Endothelial cell of umbilical vein (primary cell): ENCODE results near the gene PGR. TPM values are rescaled to one million over a fixed set of nuclear protein-coding genes. Genes with fewer than 3 reads are reported as not detected.

Experiments used
- BruUV-seq: library from RNA; stranded (reverse); fragments of 400-500 nt; replicated peaks from 2 replicates; lab custom pipeline; 2021; lab: Mats Ljungman, UMichigan
- CTCF ChIA-PET: fragments of 300-600, 350-600 bp; sonication (Branson Sonifier 250); formaldehyde crosslinking; loops from one replicate; lab custom pipeline; 2021; ENCODE audit warnings: antibody characterized with exemption, inconsistent platforms; lab: Charles Lee
- POLR2A ChIA-PET: fragments of 300-600, 350-600 bp; sonication (Branson Sonifier 250); formaldehyde crosslinking; loops from one replicate; lab custom pipeline; 2021; ENCODE audit warnings: antibody characterized with exemption, inconsistent platforms; lab: Charles Lee
- DNase-seq: peaks from one replicate; pipeline ENCODE4 v3.0.0-alpha.2; 2011; ENCODE audit warnings: low read depth, low spot score
- FAIRE-seq: peaks from 2 replicates; lab custom pipeline; 2011; peaks lifted over from hg19 to GRCh38; lab: Jason Lieb, UNC
- H2AFZ ChIP-seq: 2 replicates; pipeline ENCODE4 v1.6.0; 2012; ENCODE audit warnings: low read depth, low read length, control low read depth, inconsistent platforms
- H3K27ac ChIP-seq: 2 replicates; pipeline ENCODE4 v1.5.1; 2011; ENCODE audit warnings: low read depth, mild to moderate bottlenecking, control low read depth, low read length, moderate library complexity; ENCODE audit not compliant: insufficient read depth
- H3K27me3 ChIP-seq, 2 experiments: 2 replicates each; pipeline versions ENCODE4 v1.6.0 to v1.6.1; 2011; ENCODE audit warnings: low read length in 2 of 2, mixed read lengths in 1 of 2; ENCODE audit not compliant: control insufficient read depth in 2 of 2, insufficient read depth in 2 of 2
- H3K36me3 ChIP-seq, 2 experiments: 2 replicates in 1 of 2; 3 replicates in 1 of 2; pipeline ENCODE4 v1.5.1; 2011; ENCODE audit warnings: low read length in 2 of 2, mild to moderate bottlenecking in 1 of 2, moderate library complexity in 1 of 2; ENCODE audit not compliant: control insufficient read depth in 2 of 2, insufficient read depth in 2 of 2; ENCODE audit errors: extremely low read depth in 1 of 2
- H3K4me1 ChIP-seq: 3 replicates; pipeline ENCODE4 v1.5.1; 2011; ENCODE audit warnings: mild to moderate bottlenecking, low read length; ENCODE audit not compliant: control insufficient read depth, insufficient read depth; ENCODE audit errors: extremely low read depth
- H3K4me2 ChIP-seq: 2 replicates; pipeline ENCODE4 v1.6.1; 2011; ENCODE audit warnings: low read length, control low read depth, mixed read lengths; ENCODE audit not compliant: insufficient read depth
- H3K4me3 ChIP-seq, 3 experiments: fragments of 200-600 bp in 1 of 3; sonication (generic), shearing (Covaris generic) in 1 of 3; replicated peaks in 1 of 3; 2 replicates each; pipeline ENCODE4 v1.5.1; 2011 to 2016; ENCODE audit warnings: control low read depth in 3 of 3, low read length in 3 of 3, mild to moderate bottlenecking in 2 of 3, inconsistent platforms in 1 of 3, low read depth in 1 of 3, moderate library complexity in 1 of 3; ENCODE audit not compliant: insufficient read depth in 1 of 3
- H3K79me2 ChIP-seq: 2 replicates; pipeline ENCODE4 v1.6.0; 2012; ENCODE audit warnings: low read length, inconsistent platforms; ENCODE audit not compliant: control insufficient read depth, insufficient read depth
- H3K9ac ChIP-seq: replicated peaks from 2 replicates; pipeline ENCODE3; 2011; ENCODE audit warnings: low read length, control low read depth; ENCODE audit not compliant: insufficient read depth; ENCODE audit errors: extremely low read depth
- H3K9me1 ChIP-seq: replicated peaks from 3 replicates; pipeline ENCODE4 v1.6.0; 2011; ENCODE audit warnings: mild to moderate bottlenecking, low read length; ENCODE audit not compliant: control insufficient read depth, insufficient read depth; ENCODE audit errors: extremely low read depth
- H3K9me3 ChIP-seq: replicated peaks from 2 replicates; pipeline ENCODE4 v1.5.1; 2012; ENCODE audit warnings: low read length, inconsistent platforms; ENCODE audit not compliant: control insufficient read depth, insufficient read depth
- H4K20me1 ChIP-seq: replicated peaks from 2 replicates; pipeline ENCODE3; 2011; ENCODE audit warnings: mild to moderate bottlenecking, low read length; ENCODE audit not compliant: control insufficient read depth, insufficient read depth; ENCODE audit errors: extremely low read depth
- CTCF ChIP-seq, 2 donors: IDR thresholded peaks; 1 replicate in 1 of 2; 2 replicates in 1 of 2; pipeline ENCODE4 v1.5.1; 2011; ENCODE audit warnings: low read length in 2 of 2, mild to moderate bottlenecking in 2 of 2, moderate library complexity in 2 of 2, control low read depth in 1 of 2, inconsistent platforms in 1 of 2, low read depth in 1 of 2; ENCODE audit not compliant: insufficient read depth in 1 of 2; ENCODE audit errors: extremely low read depth in 1 of 2
- EZH2 ChIP-seq: IDR thresholded peaks from 2 replicates; pipeline ENCODE4 v1.6.1; 2012; ENCODE audit warnings: borderline replicate concordance, low read depth, mild to moderate bottlenecking, moderate library complexity, low read length, inconsistent platforms; ENCODE audit not compliant: severe bottlenecking
- FOS ChIP-seq: IDR thresholded peaks from 2 replicates; pipeline ENCODE4 v1.6.1; 2011; ENCODE audit warnings: mild to moderate bottlenecking, low read length, moderate library complexity, borderline replicate concordance; ENCODE audit not compliant: insufficient read depth
- GATA2 ChIP-seq: IDR thresholded peaks from 2 replicates; pipeline ENCODE4 v1.7.0; 2011; ENCODE audit warnings: low read depth, mild to moderate bottlenecking, moderate library complexity, mixed read lengths, low read length; ENCODE audit not compliant: insufficient read length, insufficient read depth
- JUN ChIP-seq: IDR thresholded peaks from 2 replicates; pipeline ENCODE4 v1.6.1; 2011; ENCODE audit warnings: borderline replicate concordance, low read depth; ENCODE audit not compliant: insufficient read length, insufficient read depth
- MAX ChIP-seq: IDR thresholded peaks from 2 replicates; pipeline ENCODE4 v1.6.1; 2011; ENCODE audit not compliant: insufficient read depth, insufficient read length
- MYC ChIP-seq: IDR thresholded peaks from one replicate; pipeline ENCODE4 v1.6.1; 2011; ENCODE audit warnings: mild to moderate bottlenecking, low read depth, low read length
- POLR2A ChIP-seq: IDR thresholded peaks from 2 replicates; pipeline ENCODE4 v1.6.1; 2012; ENCODE audit warnings: low read depth, mild to moderate bottlenecking, control low read depth, low read length
- POLR2AphosphoS5 ChIP-seq: IDR thresholded peaks from 2 replicates; pipeline ENCODE4 v1.6.1; 2012; ENCODE audit warnings: low read depth, mild to moderate bottlenecking, control low read depth, low read length, moderate library complexity; ENCODE audit not compliant: insufficient read depth
- dilution Hi-C: fragments of 300-500 bp; cut with MboI; formaldehyde crosslinking; loops from one replicate; pipeline ENCODE4 v1.15.0; 2019; ENCODE audit warnings: low sequenced_read_pairs; ENCODE audit not compliant: extremely low pct_ligation_motif_present
- intact Hi-C: fragments of 100-400 bp; cut with micrococcal nuclease; formaldehyde crosslinking; loops from one replicate; pipeline ENCODE4 v1.10.0; 2022
- polyA plus RNA-seq, 4 experiments: library from polyadenylated mRNA; depleted of rRNA in 3 of 4; stranded (reverse) in 3 of 4; unstranded in 1 of 4; fragments of >200 nt; gene quantifications; 2 replicates each; pipeline versions ENCODE4 v1.2.1 to v1.2.3, GENCODE V29; 2011 to 2012; ENCODE audit warnings: missing spikeins in 1 of 4
- total RNA-seq: library from RNA; stranded (reverse); gene quantifications from 2 replicates; pipeline ENCODE4 v1.2.3, GENCODE V29; 2021

Gene PGR
- total and polyA plus RNA-seq, 2 donors (not counting 3 experiments of a cell fraction or from before 2014, with no cell fraction given) = not detected

GRCh38 chr11:101059331-101059730, 70.3 kb downstream of the PGR start:
- dilution Hi-C loops = no loop called here
- no TSS peak for BruUV-seq
- H3K79me2 ChIP-seq = no peaks in the 10 kb centered on the region
- H4K20me1 ChIP-seq = no peaks in the 10 kb centered on the region
- H3K9ac ChIP-seq = no peak overlapping the region
- DNase-seq = no peak
- ChIA-PET CTCF (no interaction called here), POLR2A (no interaction called here)
- no peaks in the 10 kb centered on the region for H3K9me1 ChIP-seq
- no peak overlapping the region for H3K4me2 ChIP-seq
- H3K4me3 ChIP-seq = no peak overlapping the region
- TF ChIP-seq POLR2A (no peak), CTCF (IDR thresholded peaks at IDR 0.05; ENCODE audit: extremely low read depth in 1 of 2, insufficient read depth in 1 of 2, low read depth in 1 of 2, low read length in 2 of 2) (no peak), FOS (no peak), MYC (no peak), EZH2 (no peak), POLR2AphosphoS5 (no peak), GATA2 (no peak), JUN (no peak), MAX (no peak)
- no peak overlapping the region for H2AFZ ChIP-seq
- H3K36me3 ChIP-seq = no peaks in the 10 kb centered on the region
- no peak overlapping the region for H3K27ac ChIP-seq
- H3K27me3 ChIP-seq = no peaks in the 10 kb centered on the region
- H3K9me3 ChIP-seq = no peaks in the 10 kb centered on the region
- intact Hi-C loops = no loop called here
- H3K4me1 ChIP-seq = no peaks in the 10 kb centered on the region
- FAIRE-seq = no peak
